ENCODE measurements around the gene RGPD4. TPM values are rescaled to one million over a fixed set of nuclear protein-coding genes. Genes with fewer than 3 reads are reported as not detected.
A peak's percentile ranks its signal among the peaks of the same experiment; 100 is the strongest.
"Not testable (repeated sequence)": the region's sequence is repeated elsewhere in the genome, so short reads cannot be mapped to it uniquely, and the experiment has no call there.

The RGPD4 gene
- not detected in 2 replicates for total RNA-seq (2021)
- percentile 21 among the genes with signal in this experiment for Bru-seq, nascent RNA
- BruChase-seq, experiment 1, labeled RNA remaining after a 2-hour chase: percentile 20 among the genes with signal in this experiment
- BruChase-seq, experiment 2, labeled RNA remaining after a 6-hour chase: percentile 14 among the genes with signal in this experiment
- long read RNA-seq: 0 reads

- H4K20me1 ChIP-seq (ENCODE audit: insufficient read depth); H3K9me3 ChIP-seq (ENCODE audit: insufficient read depth, low read depth); H3K27ac ChIP-seq; H3K4me1 ChIP-seq (replicated peaks; ENCODE audit: insufficient read depth); CTCF ChIA-PET; H3K79me2 ChIP-seq (ENCODE audit: low read depth); POLR2A ChIA-PET (ENCODE audit: unreplicated experiment); DNase-seq; H3K4me2 ChIP-seq; BruUV-seq (replicated peaks); H3F3A ChIP-seq (ENCODE audit: insufficient read depth, low read depth); H3K27me3 ChIP-seq (ENCODE audit: insufficient read depth, low read depth); H3K36me3 ChIP-seq (ENCODE audit: low read depth); H3K9me2 ChIP-seq (ENCODE audit: insufficient read depth); H2AFZ ChIP-seq; H3K4me3 ChIP-seq; intact Hi-C loops (cut with micrococcal nuclease; ENCODE audit: unreplicated experiment): not testable (repeated sequence)
Measured at GRCh38 chr2:107826749-107827148, at the start of gene RGPD4. Gene RGPD4 (plus strand): TSS chr2:107826892. CDS start chr2:107827014, 122 bp downstream.

- H3K27ac ChIP-seq: no peak overlapping the region
- H3K4me1 ChIP-seq (replicated peaks; ENCODE audit: insufficient read depth): no peaks in the 10 kb centered on the region
- intact Hi-C loops (cut with micrococcal nuclease; ENCODE audit: unreplicated experiment): no loop called here
- peaks cover 8% of the 10 kb centered on the region for H3K27me3 ChIP-seq (ENCODE audit: insufficient read depth, low read depth)
- ChIA-PET POLR2A (ENCODE audit: unreplicated experiment) (no interaction called here), CTCF (no interaction called here)
- no TSS peak for BruUV-seq (replicated peaks)
- no peak for DNase-seq
- no peak for TF ChIP-seq EZH2 (IDR thresholded peaks at IDR 0.05; ENCODE audit: low read depth)
- no peak for TF ChIP-seq CTCF (conservative IDR thresholded peaks at IDR 0.05)
- no peaks in the 10 kb centered on the region for H3K36me3 ChIP-seq (ENCODE audit: low read depth)
- H3K79me2 ChIP-seq (ENCODE audit: low read depth): no peaks in the 10 kb centered on the region
- H3F3A ChIP-seq (ENCODE audit: insufficient read depth, low read depth): no peaks in the 10 kb centered on the region
- no peak overlapping the region for H2AFZ ChIP-seq
- no peak overlapping the region for H3K4me3 ChIP-seq
- H3K9me2 ChIP-seq (ENCODE audit: insufficient read depth): no peaks in the 10 kb centered on the region
- H3K4me2 ChIP-seq: no peak overlapping the region
- no peaks in the 10 kb centered on the region for H4K20me1 ChIP-seq (ENCODE audit: insufficient read depth)
- no peaks in the 10 kb centered on the region for H3K9me3 ChIP-seq (ENCODE audit: insufficient read depth, low read depth)
Measured at GRCh38 chr2:107777974-107778373, 48.7 kb upstream of the RGPD4 start.

- Histone ChIP-seq H3K36me3 (ENCODE audit: low read depth) (no peaks in the 10 kb centered on the region), H3K27me3 (ENCODE audit: insufficient read depth, low read depth) (no peaks in the 10 kb centered on the region), H3K9me3 (ENCODE audit: insufficient read depth, low read depth) (no peaks in the 10 kb centered on the region), H3K79me2 (ENCODE audit: low read depth) (no peaks in the 10 kb centered on the region), H2AFZ (no peak overlapping the region), H3K4me2 (no peak overlapping the region), H3K9me2 (ENCODE audit: insufficient read depth) (no peaks in the 10 kb centered on the region), H4K20me1 (ENCODE audit: insufficient read depth) (no peaks in the 10 kb centered on the region), H3K4me3 (no peak overlapping the region), H3K4me1 (replicated peaks; ENCODE audit: insufficient read depth) (no peaks in the 10 kb centered on the region), H3K27ac (no peak overlapping the region), H3F3A (ENCODE audit: insufficient read depth, low read depth) (no peaks in the 10 kb centered on the region)
- intact Hi-C loops (cut with micrococcal nuclease; ENCODE audit: unreplicated experiment): no loop called here
- TF ChIP-seq CTCF (conservative IDR thresholded peaks at IDR 0.05) (no peak), EZH2 (IDR thresholded peaks at IDR 0.05; ENCODE audit: low read depth) (no peak)
- no TSS peak for BruUV-seq (replicated peaks)
- no peak for DNase-seq
- ChIA-PET POLR2A (ENCODE audit: unreplicated experiment) (interaction anchor here (0.7 kb wide), 1 partner anchor 19 kb away, joined by 9 read pairs; no protein-coding TSS in a partner anchor), CTCF (no interaction called here)
Measured at GRCh38 chr2:107785756-107786155, 40.9 kb upstream of the RGPD4 start.

- H3K9me2 ChIP-seq (ENCODE audit: insufficient read depth): no peaks in the 10 kb centered on the region
- no peaks in the 10 kb centered on the region for H3K9me3 ChIP-seq (ENCODE audit: insufficient read depth, low read depth)
- TF ChIP-seq CTCF (conservative IDR thresholded peaks at IDR 0.05) (no peak), EZH2 (IDR thresholded peaks at IDR 0.05; ENCODE audit: low read depth) (no peak)
- H3K27ac ChIP-seq: no peak overlapping the region
- ChIA-PET CTCF (no interaction called here), POLR2A (ENCODE audit: unreplicated experiment) (no interaction called here)
- BruUV-seq (replicated peaks): no TSS peak
- no peak for DNase-seq
- H3K4me3 ChIP-seq: no peak overlapping the region
- intact Hi-C loops (cut with micrococcal nuclease; ENCODE audit: unreplicated experiment): no loop called here
- H3K79me2 ChIP-seq (ENCODE audit: low read depth): no peaks in the 10 kb centered on the region
- no peaks in the 10 kb centered on the region for H4K20me1 ChIP-seq (ENCODE audit: insufficient read depth)
- no peaks in the 10 kb centered on the region for H3K4me1 ChIP-seq (replicated peaks; ENCODE audit: insufficient read depth)
- no peak overlapping the region for H2AFZ ChIP-seq
- H3K4me2 ChIP-seq: no peak overlapping the region
- H3F3A ChIP-seq (ENCODE audit: insufficient read depth, low read depth): no peaks in the 10 kb centered on the region
- no peaks in the 10 kb centered on the region for H3K36me3 ChIP-seq (ENCODE audit: low read depth)
- peaks cover 5% of the 10 kb centered on the region; the same call in 1 of the 2 replicates for H3K27me3 ChIP-seq (ENCODE audit: insufficient read depth, low read depth)
Measured at GRCh38 chr2:107790837-107791236, 35.9 kb upstream of the RGPD4 start.

Data from PC-9 (cell line).